Activated T-helper 17 cell treated with anti-CD3 and anti-CD28 coated beads, Interleukin-2, amount 50 U/mL, for 72 hours (primary cell): ENCODE results near the gene TMEM254. TPM values are rescaled to one million over a fixed set of nuclear protein-coding genes. Genes with fewer than 3 reads are reported as not detected.
"Not testable (repeated sequence)": the region's sequence is repeated elsewhere in the genome, so short reads cannot be mapped to it uniquely, and the experiment has no call there.

ENCODE experiments used
- ATAC-seq: fragments of 150-1000 bp; cut with Tn5 transposase; replicated peaks from 2 replicates; pipeline ENCODE4 v1.10.0; 2021; ENCODE audit warnings: mild to moderate bottlenecking, moderate library complexity
- H3K27ac Mint-ChIP-seq: one replicate; pipeline ENCODE4 v1.8.0; 2022; ENCODE audit warnings: mixed read lengths
- H3K27me3 Mint-ChIP-seq: one replicate; pipeline ENCODE4 v1.8.0; 2022; ENCODE audit warnings: mixed read lengths
- H3K36me3 Mint-ChIP-seq: one replicate; pipeline ENCODE4 v1.8.0; 2022; ENCODE audit warnings: low read depth, mild to moderate bottlenecking, mixed read lengths
- H3K4me1 Mint-ChIP-seq: one replicate; pipeline ENCODE4 v1.8.0; 2022; ENCODE audit warnings: mixed read lengths
- H3K4me3 Mint-ChIP-seq: one replicate; pipeline ENCODE4 v1.8.0; 2022; ENCODE audit warnings: mild to moderate bottlenecking, mixed read lengths
- H3K9me3 Mint-ChIP-seq: one replicate; pipeline ENCODE4 v1.8.0; 2022; ENCODE audit warnings: mixed read lengths
- total RNA-seq, 2 donors: library from RNA; stranded (reverse); gene quantifications; one replicate each; pipeline ENCODE4 v1.2.3, GENCODE V29; 2022

The TMEM254 gene
- total RNA-seq, 2 donors from 2014 or later = 8.4 to 8.5 TPM

- Mint-ChIP-seq H3K36me3 (no peaks in the 10 kb centered on the region), H3K4me1 (no peaks in the 10 kb centered on the region), H3K27ac (no peak overlapping the region), H3K27me3 (no peaks in the 10 kb centered on the region), H3K9me3 (no peaks in the 10 kb centered on the region), H3K4me3 (no peak overlapping the region)
- no peak for ATAC-seq
Measured at GRCh38 chr10:80064120-80064886, 14.2 kb upstream of the TMEM254 start.

DNA sequence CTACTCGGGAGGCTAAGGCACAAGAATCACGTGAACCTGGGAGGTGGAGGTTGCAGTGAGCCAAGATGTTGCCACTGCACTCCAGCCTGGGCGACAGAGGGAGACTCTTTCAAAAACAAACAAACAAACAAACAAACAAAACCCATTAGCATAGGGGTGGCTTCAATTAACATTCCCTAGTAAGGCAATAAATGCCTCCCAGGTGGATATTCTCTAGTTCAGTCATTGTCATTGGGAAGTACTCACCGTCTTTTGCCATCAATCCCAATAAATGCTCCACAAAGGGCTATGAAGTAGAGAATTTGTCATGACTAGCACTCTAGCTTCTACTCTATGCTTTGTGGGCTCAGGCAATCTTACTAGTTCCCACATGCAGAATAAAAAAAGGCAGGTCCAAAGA lies 11.7 kb upstream of the TMEM254 start:
- Mint-ChIP-seq H3K27me3 (no peaks in the 10 kb centered on the region), H3K27ac (no peak overlapping the region), H3K4me3 (no peak overlapping the region), H3K36me3 (no peaks in the 10 kb centered on the region), H3K9me3 (no peaks in the 10 kb centered on the region), H3K4me1 (no peaks in the 10 kb centered on the region)
- ATAC-seq = no peak

DNA sequence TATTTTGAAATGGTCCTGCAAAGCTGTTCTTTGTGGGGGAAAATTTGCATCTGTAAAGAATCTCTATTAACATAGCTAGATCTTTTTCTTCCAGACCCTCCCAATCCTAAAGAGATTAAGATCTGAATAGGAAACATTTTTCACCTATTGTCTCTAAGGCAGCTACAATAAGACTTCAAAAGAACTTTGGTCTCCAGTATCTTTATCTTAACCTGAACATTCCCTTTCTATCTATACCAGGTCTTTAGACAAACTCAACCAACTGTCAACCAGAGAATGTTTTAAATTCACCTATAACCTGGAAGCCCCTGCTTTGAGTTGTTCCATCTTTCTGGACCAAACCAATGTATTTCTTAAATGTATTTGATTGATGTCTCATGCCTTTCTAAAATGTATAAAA lies 10.6 kb upstream of the TMEM254 start:
- H3K4me1 Mint-ChIP-seq, H3K27me3 Mint-ChIP-seq, H3K4me3 Mint-ChIP-seq, ATAC-seq, H3K9me3 Mint-ChIP-seq, H3K36me3 Mint-ChIP-seq, H3K27ac Mint-ChIP-seq: not testable (repeated sequence)

DNA sequence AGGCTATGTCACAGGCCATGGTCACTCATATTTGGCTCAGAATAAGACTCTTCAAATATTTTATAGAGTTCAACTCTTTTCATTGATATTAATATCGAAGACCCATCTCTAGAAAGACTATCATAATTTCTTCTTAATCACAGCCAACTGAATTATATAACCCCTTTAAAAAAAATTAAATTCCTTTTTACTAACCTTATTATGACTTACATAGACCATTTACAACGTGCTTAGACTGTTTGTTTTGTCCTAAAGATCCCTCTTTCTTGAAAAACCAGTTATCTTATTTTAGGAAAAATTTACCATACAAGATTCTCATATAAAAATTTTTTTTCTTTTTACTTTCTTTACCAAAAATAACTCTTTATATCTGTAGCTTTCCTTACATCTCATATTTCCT lies 10.2 kb upstream of the TMEM254 start:
- H3K9me3 Mint-ChIP-seq = no peaks in the 10 kb centered on the region
- no peaks in the 10 kb centered on the region for H3K27me3 Mint-ChIP-seq
- no peak for ATAC-seq
- H3K27ac Mint-ChIP-seq = no peak overlapping the region
- no peaks in the 10 kb centered on the region for H3K4me1 Mint-ChIP-seq
- no peaks in the 10 kb centered on the region for H3K36me3 Mint-ChIP-seq
- no peak overlapping the region for H3K4me3 Mint-ChIP-seq

- Mint-ChIP-seq H3K36me3 (no peaks in the 10 kb centered on the region), H3K9me3 (no peaks in the 10 kb centered on the region), H3K27me3 (no peaks in the 10 kb centered on the region), H3K27ac (no peak overlapping the region), H3K4me1 (no peaks in the 10 kb centered on the region), H3K4me3 (no peak overlapping the region)
- no peak for ATAC-seq
Measured at GRCh38 chr10:80070057-80070456, 8.4 kb upstream of the TMEM254 start.

DNA sequence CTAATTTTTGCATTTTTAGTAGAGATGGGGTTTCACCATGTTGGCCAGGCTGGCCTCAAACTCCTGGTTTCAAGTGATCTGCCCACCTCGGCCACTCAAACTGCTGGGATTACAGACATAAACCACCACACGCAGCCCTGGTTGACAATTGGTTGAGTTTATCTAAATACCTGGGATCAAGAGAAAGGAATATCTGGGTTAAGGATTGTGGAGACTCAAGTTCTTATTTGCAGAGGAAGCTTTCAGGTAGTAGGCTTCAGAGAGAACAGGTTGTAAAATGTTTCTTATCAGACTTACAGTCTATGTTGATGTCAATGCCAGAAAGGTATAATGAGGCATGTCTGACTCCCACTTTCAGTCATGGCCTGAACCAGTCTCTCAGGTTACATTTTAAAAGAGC lies 5.9 kb upstream of the TMEM254 start:
- Mint-ChIP-seq H3K9me3 (no peaks in the 10 kb centered on the region), H3K27ac (no peak overlapping the region), H3K4me1 (peaks cover 9% of the 10 kb centered on the region), H3K27me3 (no peaks in the 10 kb centered on the region), H3K36me3 (no peaks in the 10 kb centered on the region), H3K4me3 (no peak overlapping the region)
- no peak for ATAC-seq

- H3K27me3 Mint-ChIP-seq = no peaks in the 10 kb centered on the region
- H3K4me1 Mint-ChIP-seq = peaks cover 21% of the 10 kb centered on the region
- peak overlapping the region; percentile 17 for H3K4me3 Mint-ChIP-seq
- peak; percentile 67 for ATAC-seq
- no peaks in the 10 kb centered on the region for H3K36me3 Mint-ChIP-seq
- peak overlapping the region; percentile 43 for H3K27ac Mint-ChIP-seq
- H3K9me3 Mint-ChIP-seq = no peaks in the 10 kb centered on the region
Measured at GRCh38 chr10:80075781-80076180, 2.7 kb upstream of the TMEM254 start.

DNA sequence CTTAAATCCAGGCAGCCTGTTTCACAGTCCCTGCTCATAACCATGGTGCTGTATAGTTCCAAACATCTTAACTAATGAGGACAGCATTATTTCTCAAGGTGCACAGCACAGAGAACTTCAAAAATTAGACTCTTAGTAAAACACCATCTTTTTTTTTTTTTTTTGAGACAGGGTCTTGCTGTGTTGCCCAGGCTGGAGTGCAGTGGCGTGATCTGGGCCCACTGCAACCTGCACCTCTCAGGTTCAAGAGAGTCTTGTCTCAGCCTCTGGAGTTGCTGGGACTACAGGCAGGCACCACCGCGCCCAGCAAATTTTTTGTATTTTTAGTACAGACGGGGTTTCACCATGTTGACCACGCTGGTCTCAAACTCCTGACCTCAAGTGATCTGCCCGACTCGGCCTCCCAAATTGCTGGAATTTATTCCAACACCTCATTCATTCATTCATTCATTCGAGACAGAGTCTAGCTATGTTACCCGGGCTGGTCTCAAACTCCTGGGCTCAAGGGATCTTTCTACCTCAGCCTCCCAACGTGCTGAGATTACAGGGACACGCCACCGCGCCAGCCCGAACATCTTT lies 507 bp upstream of the TMEM254 start:
- Mint-ChIP-seq H3K36me3 (no peaks in the 10 kb centered on the region), H3K9me3 (no peaks in the 10 kb centered on the region), H3K27me3 (no peaks in the 10 kb centered on the region), H3K4me3 (peak overlapping the region; percentile 96), H3K27ac (peak overlapping the region; percentile 97), H3K4me1 (peaks cover 21% of the 10 kb centered on the region)
- ATAC-seq = no peak

GRCh38 chr10:80079312-80079719 lies 851 bp downstream of the TMEM254 start:
- Mint-ChIP-seq H3K4me3 (peak overlapping the region; percentile 96), H3K27me3 (no peaks in the 10 kb centered on the region), H3K9me3 (no peaks in the 10 kb centered on the region), H3K4me1 (peaks cover 21% of the 10 kb centered on the region), H3K36me3 (no peaks in the 10 kb centered on the region), H3K27ac (peak overlapping the region; percentile 97)
- no peak for ATAC-seq

DNA sequence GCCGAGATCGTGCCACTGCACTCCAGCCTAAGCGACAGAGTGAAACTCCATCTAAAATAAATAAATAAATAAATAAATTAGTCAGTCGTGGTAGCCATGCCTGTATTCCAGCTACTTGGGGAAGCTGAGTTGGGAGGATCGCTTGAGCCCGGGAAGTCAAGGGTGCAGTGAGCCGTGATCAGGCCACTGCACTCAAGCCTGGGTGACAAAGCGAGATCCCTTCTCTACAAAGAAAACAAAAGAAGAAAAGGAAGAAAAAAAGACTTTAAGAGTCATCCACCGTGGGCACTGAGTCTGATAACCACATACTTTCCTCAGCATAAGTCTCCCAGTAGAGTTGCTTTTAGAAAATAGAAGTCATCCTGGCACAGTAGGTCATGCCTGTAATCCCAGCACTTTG lies 2.6 kb downstream of the TMEM254 start:
- ATAC-seq = no peak
- Mint-ChIP-seq H3K9me3 (no peaks in the 10 kb centered on the region), H3K36me3 (peaks cover 4% of the 10 kb centered on the region), H3K4me1 (peaks cover 17% of the 10 kb centered on the region), H3K27ac (no peak overlapping the region), H3K27me3 (no peaks in the 10 kb centered on the region), H3K4me3 (no peak overlapping the region)

- Mint-ChIP-seq H3K9me3 (no peaks in the 10 kb centered on the region), H3K36me3 (peaks cover 5% of the 10 kb centered on the region), H3K27me3 (no peaks in the 10 kb centered on the region), H3K4me3 (no peak overlapping the region), H3K4me1 (peaks cover 12% of the 10 kb centered on the region), H3K27ac (no peak overlapping the region)
- ATAC-seq = no peak
Measured at GRCh38 chr10:80081801-80082750, 3.6 kb downstream of the TMEM254 start.

- Mint-ChIP-seq H3K27ac (no peak overlapping the region), H3K27me3 (no peaks in the 10 kb centered on the region), H3K9me3 (no peaks in the 10 kb centered on the region), H3K36me3 (peaks cover 12% of the 10 kb centered on the region), H3K4me1 (no peaks in the 10 kb centered on the region), H3K4me3 (no peak overlapping the region)
- no peak for ATAC-seq
Measured at GRCh38 chr10:80090121-80090520, 11.7 kb downstream of the TMEM254 start.

GRCh38 chr10:80094231-80094630 lies 15.8 kb downstream of the TMEM254 start:
- Mint-ChIP-seq H3K27me3 (no peaks in the 10 kb centered on the region), H3K36me3 (peaks cover 7% of the 10 kb centered on the region), H3K27ac (no peak overlapping the region), H3K9me3 (no peaks in the 10 kb centered on the region), H3K4me1 (no peaks in the 10 kb centered on the region), H3K4me3 (no peak overlapping the region)
- no peak for ATAC-seq

- H3K9me3 Mint-ChIP-seq, H3K27ac Mint-ChIP-seq: not testable (repeated sequence)
Measured at GRCh38 chr10:80098272-80098671, 19.8 kb downstream of the TMEM254 start.

DNA sequence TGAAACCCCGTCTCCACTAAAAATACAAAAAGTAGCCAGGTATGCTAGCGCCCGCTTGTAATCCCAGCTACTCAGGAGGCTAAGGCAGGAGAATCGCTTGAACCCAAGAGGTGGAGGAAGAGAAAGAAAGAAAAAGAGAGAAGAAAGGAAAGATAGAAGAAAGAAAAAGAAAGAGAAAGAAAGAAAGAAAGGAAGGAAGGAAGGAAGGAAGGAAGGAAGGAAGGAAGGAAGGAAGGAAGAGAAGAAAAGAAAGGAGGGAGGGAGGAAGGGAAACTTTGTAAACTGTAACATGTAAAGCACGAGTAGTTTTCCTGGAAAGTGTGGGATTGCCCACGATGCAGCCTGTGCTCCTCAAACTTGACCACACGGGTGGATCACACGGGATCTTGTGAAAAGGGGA lies 20.8 kb downstream of the TMEM254 start:
- ATAC-seq, H3K27ac Mint-ChIP-seq: not testable (repeated sequence)

More at GRCh38 chr10:80098272-80098671, 19.8 kb downstream of the TMEM254 start:
- H3K36me3 Mint-ChIP-seq, H3K27me3 Mint-ChIP-seq, ATAC-seq, H3K4me3 Mint-ChIP-seq, H3K4me1 Mint-ChIP-seq: not testable (repeated sequence)

More for the DNA sequence above, 20.8 kb downstream of the TMEM254 start:
- not testable (repeated sequence) for H3K27me3 Mint-ChIP-seq, H3K36me3 Mint-ChIP-seq, H3K4me1 Mint-ChIP-seq, H3K9me3 Mint-ChIP-seq, H3K4me3 Mint-ChIP-seq
